PC-3 (cell line): ENCODE results near the gene FN3K. TPM values are rescaled to one million over a fixed set of nuclear protein-coding genes. Genes with fewer than 3 reads are reported as not detected.

Experiments
- ATAC-seq: fragments of 200-7000 bp; cut with Tn5 transposase; 2 replicates; pipeline ENCODE4 v1.9.1; 2020; ENCODE audit warnings: mild to moderate bottlenecking, moderate library complexity
- BruUV-seq: library from RNA; stranded (reverse); fragments of 400-500 nt; replicated peaks from 2 replicates; lab custom pipeline; 2021; lab: Mats Ljungman, UMichigan
- CTCF ChIA-PET: fragments of 300-600 bp; sonication (Branson Sonifier 250); formaldehyde crosslinking; loops from one replicate; lab custom pipeline; 2022; ENCODE audit warnings: antibody characterized with exemption; lab: Charles Lee
- POLR2A ChIA-PET: fragments of 300-600 bp; sonication (Branson Sonifier 250); formaldehyde crosslinking; loops from one replicate; lab custom pipeline; 2022; ENCODE audit warnings: antibody characterized with exemption; ENCODE audit not compliant: unreplicated experiment; lab: Charles Lee
- DNase-seq: peaks from one replicate; pipeline ENCODE4 v3.0.0-alpha.2; 2015
- H2AFZ ChIP-seq: fragments of 300-600 bp; sonication (generic); 2 replicates; pipeline ENCODE4 v1.6.0; 2016; ENCODE audit warnings: antibody characterized with exemption, low read length
- H3F3A ChIP-seq: fragments of 300-600 bp; sonication (generic); one replicate; pipeline ENCODE4 v1.6.0; 2017; ENCODE audit warnings: antibody characterized with exemption, low read length, control low read depth, mild to moderate bottlenecking; ENCODE audit not compliant: unreplicated experiment
- H3K27ac ChIP-seq: fragments of 300-600 bp; sonication (generic); 2 replicates; pipeline ENCODE4 v1.5.1; 2016; ENCODE audit warnings: mild to moderate bottlenecking, low read length
- H3K27me3 ChIP-seq: fragments of 300-600 bp; sonication (generic); 2 replicates; pipeline ENCODE4 v1.6.1; 2016; ENCODE audit warnings: low read length, mixed read lengths
- H3K36me3 ChIP-seq: fragments of 300-600 bp; sonication (generic); 2 replicates; pipeline ENCODE4 v1.6.1; 2016; ENCODE audit warnings: low read depth, mixed run types, low read length, mixed read lengths
- H3K4me1 ChIP-seq: fragments of 300-600 bp; sonication (generic); 2 replicates; pipeline ENCODE4 v1.5.1; 2016; ENCODE audit warnings: low read length; ENCODE audit not compliant: insufficient read depth
- H3K4me2 ChIP-seq: fragments of 300-600 bp; sonication (generic); 2 replicates; pipeline ENCODE4 v1.6.0; 2016; ENCODE audit warnings: low read length
- H3K4me3 ChIP-seq: fragments of 300-600 bp; sonication (generic); 2 replicates; pipeline ENCODE4 v1.5.1; 2016; ENCODE audit warnings: mild to moderate bottlenecking, low read length, mixed read lengths
- H3K79me2 ChIP-seq: fragments of 300-600 bp; sonication (generic); 2 replicates; pipeline ENCODE4 v1.6.1; 2017; ENCODE audit warnings: low read length, mixed read lengths
- H3K9ac ChIP-seq: fragments of 300-600 bp; sonication (generic); 2 replicates; pipeline ENCODE4 v1.6.0; 2016; ENCODE audit warnings: mild to moderate bottlenecking, low read length
- H3K9me2 ChIP-seq: fragments of 300-600 bp; sonication (generic); replicated peaks from 2 replicates; pipeline ENCODE4 v1.6.1; 2016; ENCODE audit warnings: mixed run types, low read length, mixed read lengths
- H3K9me3 ChIP-seq: fragments of 300-600 bp; sonication (generic); 2 replicates; pipeline ENCODE4 v1.6.1; 2016; ENCODE audit warnings: low read length, mixed read lengths
- H4K20me1 ChIP-seq: fragments of 300-600 bp; sonication (generic); 2 replicates; pipeline ENCODE4 v1.6.1; 2016; ENCODE audit warnings: low read length, mixed read lengths
- CTCF ChIP-seq: fragments of 300-600 bp; sonication (generic); conservative IDR thresholded peaks from 2 replicates; pipeline ENCODE4 v1.5.1; 2017; ENCODE audit warnings: antibody characterized with exemption, low read depth, mild to moderate bottlenecking, low read length
- EZH2 ChIP-seq: fragments of 300-600 bp; sonication (generic); IDR thresholded peaks from one replicate; pipeline ENCODE4 v1.6.1; 2017; ENCODE audit warnings: antibody characterized with exemption, mild to moderate bottlenecking, low read length; ENCODE audit not compliant: unreplicated experiment
- EZH2phosphoT487 ChIP-seq: fragments of 300-600 bp; sonication (generic); IDR thresholded peaks from 2 replicates; pipeline ENCODE4 v1.6.1; 2018; ENCODE audit warnings: mild to moderate bottlenecking, antibody characterized with exemption, low read length, borderline replicate concordance
- intact Hi-C: fragments of 100-400 bp; cut with micrococcal nuclease; formaldehyde crosslinking; loops from 2 replicates; pipeline ENCODE4 v1.9.0; 2023
- total RNA-seq: library from RNA; depleted of rRNA; stranded (reverse); fragments of >200 nt; gene quantifications from 2 replicates; pipeline ENCODE4 v1.2.3, GENCODE V29; 2014

The FN3K gene
- total RNA-seq, 1 experiment from 2014 or later, result 8.4 TPM

GRCh38 chr17:82745524-82745923 is 10.1 kb downstream of the FN3K start:
- no TSS peak for BruUV-seq
- H3K79me2 ChIP-seq, result no peaks in the 10 kb centered on the region
- H3K4me3 ChIP-seq, result no peak overlapping the region
- no peak for DNase-seq
- H3K9ac ChIP-seq, result no peak overlapping the region
- H3K9me3 ChIP-seq, result no peaks in the 10 kb centered on the region
- H3K36me3 ChIP-seq, result peaks cover 15% of the 10 kb centered on the region
- no peak for ATAC-seq
- H3K4me2 ChIP-seq, result no peak overlapping the region
- CTCF ChIA-PET, result no interaction called here
- TF ChIP-seq EZH2phosphoT487, result no peak
- TF ChIP-seq CTCF, result no peak
- TF ChIP-seq EZH2, result no peak
- intact Hi-C loops, result no loop called here
- POLR2A ChIA-PET, result no interaction called here
- no peak overlapping the region for H2AFZ ChIP-seq
- no peaks in the 10 kb centered on the region for H3F3A ChIP-seq
- H3K9me2 ChIP-seq, result no peaks in the 10 kb centered on the region
- no peaks in the 10 kb centered on the region for H3K27me3 ChIP-seq
- no peaks in the 10 kb centered on the region for H3K4me1 ChIP-seq
- no peak overlapping the region for H3K27ac ChIP-seq
- no peaks in the 10 kb centered on the region for H4K20me1 ChIP-seq

GRCh38 chr17:82748756-82749155 is 13.3 kb downstream of the FN3K start:
- H3K4me1 ChIP-seq, result peaks cover 4% of the 10 kb centered on the region; the same call in 1 of the 2 replicates
- H3K4me2 ChIP-seq, result no peak overlapping the region
- H3K27ac ChIP-seq, result no peak overlapping the region
- ChIA-PET CTCF (no interaction called here), POLR2A (no interaction called here)
- H3K79me2 ChIP-seq, result peaks cover 14% of the 10 kb centered on the region
- H3F3A ChIP-seq, result no peaks in the 10 kb centered on the region
- no TSS peak for BruUV-seq
- H3K9me2 ChIP-seq, result no peaks in the 10 kb centered on the region
- H3K36me3 ChIP-seq, result no peaks in the 10 kb centered on the region
- ATAC-seq (no peak), DNase-seq (no peak)
- no peak overlapping the region for H3K9ac ChIP-seq
- TF ChIP-seq EZH2 (no peak), EZH2phosphoT487 (no peak), CTCF (no peak)
- no peaks in the 10 kb centered on the region for H4K20me1 ChIP-seq
- no peaks in the 10 kb centered on the region for H3K27me3 ChIP-seq
- intact Hi-C loops, result no loop called here
- no peak overlapping the region for H2AFZ ChIP-seq
- H3K9me3 ChIP-seq, result no peaks in the 10 kb centered on the region
- no peak overlapping the region for H3K4me3 ChIP-seq

GRCh38 chr17:82750241-82750908 is 15.0 kb downstream of the FN3K start:
- no peak overlapping the region for H3K4me2 ChIP-seq
- ChIA-PET CTCF (no interaction called here), POLR2A (no interaction called here)
- peaks cover 11% of the 10 kb centered on the region; the same call in 1 of the 2 replicates for H4K20me1 ChIP-seq
- TF ChIP-seq CTCF (no peak), EZH2phosphoT487 (no peak), EZH2 (no peak)
- no peaks in the 10 kb centered on the region for H3K36me3 ChIP-seq
- ATAC-seq (no peak), DNase-seq (no peak)
- H3K27ac ChIP-seq, result no peak overlapping the region
- H2AFZ ChIP-seq, result no peak overlapping the region
- H3K9me3 ChIP-seq, result no peaks in the 10 kb centered on the region
- no peaks in the 10 kb centered on the region for H3K27me3 ChIP-seq
- H3K4me1 ChIP-seq, result peaks cover 4% of the 10 kb centered on the region; the same call in 1 of the 2 replicates
- H3K79me2 ChIP-seq, result peaks cover 31% of the 10 kb centered on the region
- H3K9me2 ChIP-seq, result no peaks in the 10 kb centered on the region
- no peak overlapping the region for H3K4me3 ChIP-seq
- no peaks in the 10 kb centered on the region for H3F3A ChIP-seq
- no TSS peak for BruUV-seq
- H3K9ac ChIP-seq, result no peak overlapping the region
- intact Hi-C loops, result no loop called here
